GM19438 (cell line): ENCODE results near the gene ADAD2.
"Not testable (repeated sequence)": the region's sequence is repeated elsewhere in the genome, so short reads cannot be mapped to it uniquely, and the experiment has no call there.

Experiments
- ATAC-seq: cut with Tn5 transposase; IDR thresholded peaks from one replicate; pipeline ENCODE4 v1.9.1; 2021; ENCODE audit warnings: low read depth; ENCODE audit not compliant: unreplicated experiment

Gene ADAD2

DNA sequence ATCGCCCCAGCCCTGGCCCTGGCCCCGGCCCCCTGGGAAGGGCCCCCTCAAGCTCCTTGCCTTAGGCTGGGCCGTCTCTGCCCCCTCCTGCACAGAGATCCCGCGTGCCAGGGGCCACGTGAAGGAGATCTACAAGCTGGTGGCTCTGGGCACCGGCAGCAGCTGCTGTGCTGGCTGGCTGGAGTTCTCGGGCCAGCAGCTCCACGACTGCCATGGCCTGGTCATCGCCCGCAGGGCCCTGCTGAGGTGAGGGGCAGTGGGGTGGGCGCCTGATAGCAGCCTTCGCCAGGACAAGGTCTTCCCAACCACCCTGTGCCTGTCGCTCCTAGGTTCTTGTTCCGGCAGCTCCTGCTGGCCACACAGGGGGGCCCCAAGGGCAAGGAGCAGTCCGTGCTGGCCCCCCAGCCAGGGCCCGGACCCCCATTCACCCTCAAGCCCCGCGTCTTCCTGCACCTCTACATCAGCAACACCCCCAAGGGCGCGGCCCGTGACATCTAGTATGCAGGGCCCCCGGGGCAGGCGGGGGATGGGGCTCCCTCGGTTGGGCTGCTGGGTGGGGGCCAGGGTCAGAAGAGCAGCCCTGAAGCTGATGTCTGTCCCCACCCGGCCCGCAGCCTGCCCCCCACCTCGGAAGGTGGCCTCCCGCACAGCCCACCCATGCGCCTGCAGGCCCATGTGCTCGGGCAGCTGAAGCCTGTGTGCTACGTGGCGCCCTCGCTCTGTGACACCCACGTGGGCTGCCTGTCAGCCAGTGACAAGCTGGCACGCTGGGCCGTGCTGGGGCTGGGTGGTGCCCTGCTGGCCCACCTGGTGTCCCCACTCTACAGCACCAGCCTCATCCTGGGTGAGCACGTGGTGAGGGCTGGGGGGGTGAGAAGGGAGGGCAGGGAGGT, 4.5 kb downstream of the ADAD2 start:
- no peak for ATAC-seq

- no peak for ATAC-seq
These were observed 5.1 kb downstream of the ADAD2 start for GRCh38 chr16:84196101-84196500.

DNA sequence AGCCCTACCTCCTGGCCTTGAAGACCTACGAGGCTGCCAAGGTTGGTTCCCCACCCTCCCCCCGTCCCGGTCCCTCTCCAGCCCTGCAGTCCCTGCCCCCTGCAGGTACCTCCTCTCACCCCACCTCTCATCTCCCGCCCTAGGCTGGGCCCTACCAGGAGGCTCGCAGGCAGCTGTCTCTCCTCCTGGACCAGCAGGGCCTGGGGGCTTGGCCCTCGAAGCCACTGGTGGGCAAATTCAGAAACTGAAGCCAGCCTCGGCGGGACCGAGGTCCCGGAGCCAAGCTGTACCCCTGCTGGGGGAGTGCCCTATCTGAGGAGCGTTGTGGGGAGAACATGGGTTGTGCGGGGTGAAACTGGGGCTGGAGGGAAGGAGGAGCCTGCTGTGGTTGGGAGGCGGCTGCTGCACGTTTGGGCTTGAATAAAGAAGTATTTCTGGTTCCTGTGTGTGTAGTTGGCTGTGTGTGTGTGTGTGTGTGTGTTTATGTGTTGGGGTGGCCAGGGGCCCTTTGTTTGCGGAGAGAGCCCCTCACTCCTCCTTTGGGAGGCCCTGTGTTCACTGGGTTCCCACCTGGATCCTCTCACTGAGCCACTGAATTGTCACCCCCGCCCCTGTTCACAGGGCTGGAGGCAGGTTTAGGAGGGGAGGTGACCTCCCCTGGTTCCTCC, 5.9 kb downstream of the ADAD2 start:
- no peak for ATAC-seq

DNA sequence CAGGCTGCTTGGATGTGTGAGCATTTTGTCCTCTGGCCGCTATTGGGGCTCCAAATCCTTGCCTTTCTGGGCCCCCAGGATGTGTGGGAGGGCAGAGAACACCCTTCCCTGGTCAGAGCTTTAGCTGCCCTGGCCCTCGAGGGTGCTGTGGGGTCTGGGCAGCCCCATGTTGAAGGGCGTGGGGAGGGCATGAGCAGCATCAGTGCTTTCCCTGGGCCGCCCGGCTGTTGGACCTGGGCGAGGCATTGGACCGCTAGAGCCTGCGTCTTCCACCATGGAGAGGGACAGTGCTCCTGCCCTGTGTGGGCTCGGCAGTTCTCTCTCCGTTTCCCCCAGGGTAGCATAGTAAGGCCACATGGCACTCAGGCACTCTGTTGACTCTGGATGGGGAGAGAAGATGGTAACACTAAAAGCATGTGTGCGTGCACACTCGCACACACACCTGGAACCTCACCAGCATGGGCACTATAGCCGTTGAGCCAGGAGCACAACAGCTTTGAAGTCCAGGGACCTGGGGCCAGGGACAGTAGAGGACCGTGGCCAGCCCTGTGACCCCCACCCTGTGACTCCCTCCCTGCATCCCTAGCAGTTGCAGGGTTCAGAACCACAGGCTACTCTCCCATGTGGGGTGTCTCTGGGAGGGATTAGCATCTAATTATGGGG, 6.6 kb downstream of the ADAD2 start:
- no peak for ATAC-seq

DNA sequence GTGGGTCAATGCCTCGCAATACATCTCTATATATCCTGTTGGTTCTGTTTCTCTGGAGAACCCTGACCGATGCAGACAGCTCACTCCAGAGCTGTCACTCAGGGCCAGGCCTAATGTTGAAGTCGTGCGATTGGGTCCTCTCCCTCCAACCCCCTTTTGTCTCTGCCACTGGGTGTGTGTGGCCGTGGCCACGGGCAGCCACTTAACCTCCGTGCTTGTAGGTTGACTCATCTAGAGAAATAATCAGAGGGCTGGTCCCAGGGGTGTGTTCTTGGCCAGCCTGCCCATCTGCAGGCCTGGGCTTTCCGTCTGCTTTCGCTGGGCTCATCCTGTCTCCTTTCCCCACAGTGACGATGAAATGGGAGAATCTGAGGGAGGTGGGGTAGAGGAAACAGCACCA, 7.4 kb downstream of the ADAD2 start:
- ATAC-seq = no peak

DNA sequence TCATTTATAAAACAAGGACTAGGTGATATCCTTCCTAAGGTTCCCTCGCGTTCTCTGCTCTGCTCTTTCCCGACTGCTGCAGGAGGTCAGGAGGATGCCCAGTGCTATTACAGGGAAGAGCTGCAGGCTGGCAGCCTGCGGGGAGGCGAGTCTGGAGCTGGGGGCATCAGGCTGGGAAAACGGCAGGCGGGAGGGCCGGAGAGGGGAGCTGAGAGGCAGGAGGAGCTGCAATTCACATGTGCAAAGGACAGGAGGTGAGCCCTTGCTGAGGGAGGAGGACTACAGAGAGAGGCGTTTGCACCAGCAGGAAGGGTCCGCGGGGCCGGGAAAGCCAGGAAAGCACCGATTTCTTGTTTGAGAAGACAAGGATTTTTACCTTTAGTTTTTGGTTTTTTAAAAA, 8.1 kb downstream of the ADAD2 start:
- no peak for ATAC-seq

DNA sequence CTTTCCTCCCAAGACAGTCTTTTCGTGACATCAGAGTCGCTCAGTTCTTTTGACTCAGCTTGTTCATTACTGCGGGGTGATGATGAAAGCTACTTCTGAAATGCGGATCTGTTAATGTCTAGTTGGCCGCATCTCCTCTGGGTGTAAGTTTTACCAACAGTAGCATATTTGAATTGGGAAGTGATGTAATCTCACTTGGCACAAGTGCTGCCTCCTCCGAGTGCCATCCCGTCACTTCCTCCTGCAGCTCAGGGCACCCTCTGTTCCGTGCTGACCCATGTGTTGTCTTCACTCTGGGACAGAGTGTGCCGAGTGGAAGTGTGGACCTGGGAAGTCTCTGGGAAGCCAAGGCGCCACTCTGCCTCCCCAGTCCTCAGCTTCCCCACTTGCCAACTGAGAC, 8.9 kb downstream of the ADAD2 start:
- no peak for ATAC-seq

GRCh38 chr16:84204551-84204950, 13.6 kb downstream of the ADAD2 start:
- not testable (repeated sequence) for ATAC-seq

GRCh38 chr16:84205123-84205522, 14.2 kb downstream of the ADAD2 start:
- not testable (repeated sequence) for ATAC-seq

DNA sequence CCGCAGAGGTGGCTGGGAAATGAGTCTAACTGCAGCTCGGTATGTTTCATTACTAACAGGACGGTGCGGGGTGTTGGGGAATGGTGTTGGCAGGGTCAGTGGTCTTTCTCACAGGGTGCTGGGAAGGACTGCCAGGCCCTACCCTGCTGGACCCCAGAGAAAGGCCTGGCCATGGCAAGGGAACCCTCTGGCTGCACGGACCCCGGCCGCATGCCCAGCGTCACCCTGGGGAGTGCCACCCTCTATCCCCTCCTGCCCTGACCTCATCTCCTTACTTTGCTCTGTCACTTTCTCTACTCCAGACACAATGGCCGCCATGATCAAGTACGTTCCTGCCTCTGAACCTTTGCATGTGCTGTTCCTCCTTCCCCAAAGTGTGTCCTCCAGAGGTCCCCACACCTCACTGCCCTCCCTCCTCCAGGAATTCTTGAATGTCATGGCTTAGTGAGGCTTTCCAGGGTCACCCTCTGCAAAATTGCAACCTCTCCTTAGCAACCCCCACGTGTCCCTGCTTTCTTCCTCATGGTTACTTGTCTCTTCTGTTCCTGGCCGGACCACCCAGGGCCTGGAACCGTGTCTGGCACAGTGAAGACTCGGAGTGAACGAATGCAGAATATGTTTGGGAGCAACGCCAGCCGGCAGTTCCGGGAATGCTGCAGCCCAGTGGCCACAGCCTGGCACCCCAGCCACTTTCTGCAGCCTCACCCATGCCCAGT, 15.2 kb downstream of the ADAD2 start:
- ATAC-seq = no peak

- no peak for ATAC-seq
These were observed 16.3 kb downstream of the ADAD2 start for GRCh38 chr16:84207251-84207650.

GRCh38 chr16:84207879-84208278, 16.9 kb downstream of the ADAD2 start:
- no peak for ATAC-seq

DNA sequence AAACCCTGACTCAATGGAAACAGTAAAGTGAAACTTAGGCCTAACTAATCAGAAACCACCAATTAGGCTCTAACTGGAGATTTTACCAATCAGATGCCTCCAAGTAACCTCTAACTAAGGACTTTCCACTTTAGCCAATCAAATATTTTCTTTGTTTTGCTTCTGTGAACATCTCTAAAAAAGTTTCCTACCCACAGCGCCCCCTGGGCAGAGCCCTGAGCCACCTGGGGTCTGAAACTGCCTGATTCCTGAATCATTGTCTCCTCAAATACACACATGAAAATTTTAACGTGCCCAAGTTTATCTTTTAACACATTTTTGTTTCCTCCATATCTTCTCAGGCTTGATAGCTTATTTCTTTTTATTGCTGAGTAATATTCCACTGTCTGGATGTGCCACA, 19.0 kb downstream of the ADAD2 start:
- ATAC-seq = no peak

- no peak for ATAC-seq
These were observed 21.2 kb downstream of the ADAD2 start for GRCh38 chr16:84212154-84212553.

GRCh38 chr16:84212631-84213030, 21.7 kb downstream of the ADAD2 start:
- no peak for ATAC-seq

GRCh38 chr16:84214451-84215066, 23.6 kb downstream of the ADAD2 start:
- ATAC-seq = no peak

- ATAC-seq = no peak
These were observed 24.6 kb downstream of the ADAD2 start for GRCh38 chr16:84215531-84215930.

DNA sequence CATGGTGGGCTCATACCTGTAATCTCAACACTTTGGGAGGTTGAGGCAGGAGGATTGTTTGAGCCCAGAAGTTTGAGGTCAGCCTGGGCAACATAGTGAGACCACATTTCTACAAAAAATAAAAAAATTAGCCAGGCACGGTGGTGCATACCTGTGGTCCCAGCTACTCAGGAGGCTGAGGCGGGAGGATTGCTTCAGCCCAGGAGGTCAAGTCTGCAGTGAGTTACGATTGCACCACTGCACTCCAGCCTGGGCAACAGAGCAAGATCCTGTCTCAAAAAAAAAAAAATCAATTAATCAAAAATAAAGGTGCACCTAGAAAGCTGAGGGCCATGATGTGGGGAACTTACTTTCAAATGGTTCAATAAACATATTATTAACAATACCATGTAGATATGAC, 25.2 kb downstream of the ADAD2 start:
- ATAC-seq = not testable (repeated sequence)

GRCh38 chr16:84218176-84218823, 27.3 kb downstream of the ADAD2 start:
- ATAC-seq = no peak

- no peak for ATAC-seq
These were observed 28.0 kb downstream of the ADAD2 start for GRCh38 chr16:84218956-84219355.
